Keratinocyte (primary cell): ENCODE data around the gene TRMT61B. TPM values are rescaled to one million over a fixed set of nuclear protein-coding genes. Genes with fewer than 3 reads are reported as not detected.

Source experiments
- DNase-seq: peaks from one replicate; pipeline ENCODE4 v3.0.0-alpha.2; 2011; ENCODE audit warnings: low read depth, missing footprints, low spot score
- FAIRE-seq: peaks from 2 replicates; lab custom pipeline; 2011; peaks lifted over from hg19 to GRCh38; lab: Jason Lieb, UNC
- H2AFZ ChIP-seq: 2 replicates; pipeline ENCODE4 v1.6.0; 2012; ENCODE audit warnings: low read length, control low read depth, inconsistent platforms; ENCODE audit not compliant: control insufficient read depth
- H3K27ac ChIP-seq: 2 replicates; pipeline ENCODE4 v1.5.1; 2011; ENCODE audit warnings: low read length; ENCODE audit not compliant: control insufficient read depth, insufficient read depth
- H3K27me3 ChIP-seq: 3 replicates; pipeline ENCODE4 v1.6.0; 2011; ENCODE audit warnings: low read length; ENCODE audit not compliant: control insufficient read depth, insufficient read depth; ENCODE audit errors: extremely low read depth
- H3K36me3 ChIP-seq, 2 experiments: 2 replicates in 1 of 2; 3 replicates in 1 of 2; pipeline ENCODE4 v1.5.1; 2011; ENCODE audit warnings: low read length in 2 of 2, mild to moderate bottlenecking in 1 of 2; ENCODE audit not compliant: control insufficient read depth in 2 of 2, insufficient read depth in 2 of 2; ENCODE audit errors: extremely low read depth in 1 of 2
- H3K4me1 ChIP-seq: 3 replicates; pipeline ENCODE4 v1.5.1; 2011; ENCODE audit warnings: low read length; ENCODE audit not compliant: control insufficient read depth, insufficient read depth; ENCODE audit errors: extremely low read depth
- H3K4me2 ChIP-seq: 3 replicates; pipeline ENCODE4 v1.6.0; 2011; ENCODE audit warnings: low read depth, low read length; ENCODE audit not compliant: control insufficient read depth, insufficient read depth; ENCODE audit errors: extremely low read depth
- H3K4me3 ChIP-seq, 3 experiments: fragments of 200-600 bp in 1 of 3; sonication (generic) in 1 of 3; 2 replicates in 2 of 3; 3 replicates in 1 of 3; pipeline ENCODE4 v1.5.1; 2011 to 2016; ENCODE audit warnings: low read length in 3 of 3, mild to moderate bottlenecking in 3 of 3, control low read depth in 2 of 3, inconsistent platforms in 1 of 3, low read depth in 1 of 3, mixed read lengths in 1 of 3, mixed run types in 1 of 3, moderate library complexity in 1 of 3; ENCODE audit not compliant: control insufficient read depth in 2 of 3, insufficient read depth in 2 of 3; ENCODE audit errors: extremely low read depth in 1 of 3
- H3K79me2 ChIP-seq: 2 replicates; pipeline ENCODE4 v1.6.0; 2012; ENCODE audit warnings: low read length; ENCODE audit not compliant: control insufficient read depth, insufficient read depth
- H3K9ac ChIP-seq: 3 replicates; pipeline ENCODE4 v1.6.0; 2011; ENCODE audit warnings: low read length; ENCODE audit not compliant: control insufficient read depth, insufficient read depth; ENCODE audit errors: extremely low read depth
- H3K9me1 ChIP-seq: 3 replicates; pipeline ENCODE4 v1.6.0; 2011; ENCODE audit warnings: low read length; ENCODE audit not compliant: control insufficient read depth, insufficient read depth; ENCODE audit errors: extremely low read depth
- H3K9me3 ChIP-seq: 2 replicates; pipeline ENCODE4 v1.5.1; 2012; ENCODE audit warnings: low read depth, low read length; ENCODE audit not compliant: control insufficient read depth
- H4K20me1 ChIP-seq: 3 replicates; pipeline ENCODE4 v1.6.0; 2011; ENCODE audit warnings: low read length; ENCODE audit not compliant: control insufficient read depth, insufficient read depth; ENCODE audit errors: extremely low read depth
- EZH2 ChIP-seq: IDR thresholded peaks from one replicate; pipeline ENCODE4 v1.6.1; 2012; ENCODE audit warnings: inconsistent platforms, mild to moderate bottlenecking, low read length, moderate library complexity
- dilution Hi-C: fragments of 300-500 bp; cut with MboI; formaldehyde crosslinking; loops from one replicate; pipeline ENCODE4 v1.7.0; 2020; ENCODE audit warnings: low sequenced_read_pairs; ENCODE audit not compliant: extremely low pct_ligation_motif_present
- polyA plus RNA-seq, 5 experiments: library from polyadenylated mRNA; depleted of rRNA in 3 of 5; stranded (reverse) in 3 of 5; stranded (forward) in 1 of 5; unstranded in 1 of 5; fragments of >200 nt; gene quantifications; 1 replicate in 1 of 5; 2 replicates in 3 of 5; 3 replicates in 1 of 5; pipeline versions ENCODE4 v1.2.1 to v1.2.3, GENCODE V29; 2011 to 2012; ENCODE audit warnings: missing spikeins in 2 of 5, low read depth in 1 of 5, low replicate concordance in 1 of 5
- TF ChIP-seq, protein P1 (sequence below), 3 experiments: IDR thresholded peaks in 1 of 3; conservative IDR thresholded peaks in 1 of 3; optimal IDR thresholded peaks in 1 of 3; 2 replicates in 2 of 3; 3 replicates in 1 of 3; pipeline versions ENCODE3 to v1.5.1; 2011; ENCODE audit warnings: low read length in 3 of 3, mild to moderate bottlenecking in 3 of 3, moderate library complexity in 2 of 3, control low read depth in 1 of 3, inconsistent platforms in 1 of 3; ENCODE audit not compliant: insufficient read depth in 2 of 3; ENCODE audit errors: extremely low read depth in 1 of 3

TRMT61B gene
- polyA plus RNA-seq, 1 donor (not counting 4 experiments of a cell fraction or from before 2014, with no cell fraction given): 16.2 TPM

DNA sequence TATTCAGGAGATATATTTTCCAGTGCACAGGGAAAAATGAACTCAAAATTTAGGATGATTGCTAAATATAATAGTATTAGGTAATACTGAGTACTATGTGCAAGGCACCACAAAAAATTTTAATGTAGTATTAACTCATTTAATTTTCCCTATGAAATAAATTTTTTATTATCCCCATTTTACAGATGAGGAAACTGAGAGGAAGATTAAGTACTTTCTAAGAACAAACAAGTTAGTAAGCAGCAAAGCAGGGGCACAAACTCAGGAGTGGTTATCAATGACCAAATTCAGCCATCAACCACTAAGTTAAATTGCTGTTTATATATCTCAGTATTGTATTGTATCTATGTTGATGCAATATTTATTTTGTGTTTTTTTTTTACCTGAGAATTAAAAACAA is 45.2 kb downstream of the TRMT61B start:
- no peak overlapping the region for H3K4me3 ChIP-seq
- no peaks in the 10 kb centered on the region for H3K9me3 ChIP-seq
- dilution Hi-C loops: no loop called here
- FAIRE-seq: no peak
- TF ChIP-seq, protein P1, sequence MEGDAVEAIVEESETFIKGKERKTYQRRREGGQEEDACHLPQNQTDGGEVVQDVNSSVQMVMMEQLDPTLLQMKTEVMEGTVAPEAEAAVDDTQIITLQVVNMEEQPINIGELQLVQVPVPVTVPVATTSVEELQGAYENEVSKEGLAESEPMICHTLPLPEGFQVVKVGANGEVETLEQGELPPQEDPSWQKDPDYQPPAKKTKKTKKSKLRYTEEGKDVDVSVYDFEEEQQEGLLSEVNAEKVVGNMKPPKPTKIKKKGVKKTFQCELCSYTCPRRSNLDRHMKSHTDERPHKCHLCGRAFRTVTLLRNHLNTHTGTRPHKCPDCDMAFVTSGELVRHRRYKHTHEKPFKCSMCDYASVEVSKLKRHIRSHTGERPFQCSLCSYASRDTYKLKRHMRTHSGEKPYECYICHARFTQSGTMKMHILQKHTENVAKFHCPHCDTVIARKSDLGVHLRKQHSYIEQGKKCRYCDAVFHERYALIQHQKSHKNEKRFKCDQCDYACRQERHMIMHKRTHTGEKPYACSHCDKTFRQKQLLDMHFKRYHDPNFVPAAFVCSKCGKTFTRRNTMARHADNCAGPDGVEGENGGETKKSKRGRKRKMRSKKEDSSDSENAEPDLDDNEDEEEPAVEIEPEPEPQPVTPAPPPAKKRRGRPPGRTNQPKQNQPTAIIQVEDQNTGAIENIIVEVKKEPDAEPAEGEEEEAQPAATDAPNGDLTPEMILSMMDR (optimal IDR thresholded peaks at IDR 0.05 in 1 of 3, IDR thresholded peaks at IDR 0.05 in 1 of 3, conservative IDR thresholded peaks at IDR 0.05 in 1 of 3; ENCODE audit: extremely low read depth in 1 of 3, insufficient read depth in 2 of 3, low read length in 3 of 3): no peak
- no peak for TF ChIP-seq EZH2
- no peak overlapping the region for H2AFZ ChIP-seq
- H3K4me2 ChIP-seq: no peak overlapping the region
- DNase-seq: no peak
- no peaks in the 10 kb centered on the region for H3K79me2 ChIP-seq
- H3K9me1 ChIP-seq: no peaks in the 10 kb centered on the region
- no peaks in the 10 kb centered on the region for H3K4me1 ChIP-seq
- H3K27me3 ChIP-seq: no peaks in the 10 kb centered on the region
- H4K20me1 ChIP-seq: no peaks in the 10 kb centered on the region
- no peaks in the 10 kb centered on the region for H3K36me3 ChIP-seq
- H3K27ac ChIP-seq: no peak overlapping the region
- no peak overlapping the region for H3K9ac ChIP-seq

DNA sequence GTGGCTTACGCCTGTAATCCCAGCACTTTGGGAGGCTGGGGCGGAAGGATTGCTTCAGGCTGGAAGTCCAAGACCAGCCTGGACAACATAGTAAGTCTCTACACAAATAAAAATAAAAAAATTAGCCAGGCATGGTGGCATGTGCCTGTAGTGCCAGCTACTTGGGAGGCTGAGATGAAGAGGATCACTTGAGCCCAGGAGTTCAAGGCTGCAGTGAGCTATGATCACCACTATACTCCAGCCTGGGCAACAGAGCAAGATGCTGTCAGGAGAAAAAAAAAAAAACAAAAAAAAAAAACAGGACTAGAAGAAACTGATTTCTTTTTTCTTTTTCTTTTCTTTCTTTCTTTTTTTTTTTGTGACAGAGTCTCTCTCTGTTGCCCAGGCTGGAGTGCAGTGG is 45.9 kb downstream of the TRMT61B start:
- TF ChIP-seq, protein P1 (optimal IDR thresholded peaks at IDR 0.05 in 1 of 3, IDR thresholded peaks at IDR 0.05 in 1 of 3, conservative IDR thresholded peaks at IDR 0.05 in 1 of 3; ENCODE audit: extremely low read depth in 1 of 3, insufficient read depth in 2 of 3, low read length in 3 of 3): no peak
- no peak for TF ChIP-seq EZH2
- dilution Hi-C loops: no loop called here
- DNase-seq: no peak

More for the DNA sequence above, 45.9 kb downstream of the TRMT61B start:
- H3K9me1 ChIP-seq: no peaks in the 10 kb centered on the region
- H3K4me1 ChIP-seq: no peaks in the 10 kb centered on the region
- no peak for FAIRE-seq
- H4K20me1 ChIP-seq: no peaks in the 10 kb centered on the region
- H2AFZ ChIP-seq: no peak overlapping the region
- no peaks in the 10 kb centered on the region for H3K79me2 ChIP-seq
- H3K9me3 ChIP-seq: no peaks in the 10 kb centered on the region
- H3K4me3 ChIP-seq: no peak overlapping the region
- no peak overlapping the region for H3K4me2 ChIP-seq
- H3K36me3 ChIP-seq: no peaks in the 10 kb centered on the region
- no peak overlapping the region for H3K27ac ChIP-seq
- no peak overlapping the region for H3K9ac ChIP-seq
- H3K27me3 ChIP-seq: no peaks in the 10 kb centered on the region
